WTC11 (cell line): ENCODE measurements around the gene POLD1. TPM values are rescaled to one million over a fixed set of nuclear protein-coding genes. Genes with fewer than 3 reads are reported as not detected.

Experiments
- ATAC-seq: fragments of 200-7000 bp; cut with Tn5 transposase; 2 replicates; pipeline ENCODE4 v1.10.0; 2021; ENCODE audit warnings: mild to moderate bottlenecking, moderate library complexity
- CTCF ChIA-PET: fragments of 300-600 bp; sonication (Branson Sonifier 250); formaldehyde crosslinking; loops from one replicate; lab custom pipeline; 2021; ENCODE audit warnings: antibody characterized with exemption; lab: Charles Lee
- POLR2A ChIA-PET: fragments of 350-600 bp; sonication (Branson Sonifier 250); formaldehyde crosslinking; loops from one replicate; lab custom pipeline; 2021; ENCODE audit warnings: antibody characterized with exemption; lab: Charles Lee
- DNase-seq: peaks from one replicate; pipeline ENCODE4 v3.0.0; 2021; ENCODE audit warnings: low spot score
- H3K27ac Mint-ChIP-seq: 2 replicates; pipeline ENCODE4 v1.8.0; 2021; ENCODE audit warnings: mixed read lengths
- H3K27me3 Mint-ChIP-seq: 2 replicates; pipeline ENCODE4 v1.8.0; 2021; ENCODE audit warnings: low read depth, mild to moderate bottlenecking, moderate library complexity, mixed read lengths
- H3K36me3 Mint-ChIP-seq: 2 replicates; pipeline ENCODE4 v1.8.0; 2021; ENCODE audit warnings: mixed read lengths
- H3K4me1 Mint-ChIP-seq: 2 replicates; pipeline ENCODE4 v1.8.0; 2022; ENCODE audit warnings: mixed read lengths
- H3K4me3 Mint-ChIP-seq: 2 replicates; pipeline ENCODE4 v1.8.0; 2021; ENCODE audit warnings: mild to moderate bottlenecking, moderate library complexity, mixed read lengths
- H3K9me3 Mint-ChIP-seq: 2 replicates; pipeline ENCODE4 v1.8.0; 2021; ENCODE audit warnings: mixed read lengths
- ESRRA ChIP-seq: sonication (generic); formaldehyde crosslinking; IDR thresholded peaks from 2 replicates; pipeline ENCODE4 v1.8.1; 2022; ENCODE audit warnings: mild to moderate bottlenecking, missing genetic modification reagents, borderline replicate concordance
- HMGA2 ChIP-seq: fragments of 250-450 bp; sonication (Bioruptor Pico); IDR thresholded peaks from 2 replicates; pipeline ENCODE4 v1.4.0; 2021; ENCODE audit warnings: mild to moderate bottlenecking, moderate library complexity
- IRF2 ChIP-seq: sonication (generic); formaldehyde crosslinking; IDR thresholded peaks from 2 replicates; pipeline ENCODE4 v1.8.0; 2022; ENCODE audit warnings: low read depth, missing genetic modification reagents, borderline replicate concordance
- NFE2L1 ChIP-seq: sonication (generic); formaldehyde crosslinking; IDR thresholded peaks from 2 replicates; pipeline ENCODE4 v1.8.1; 2023; ENCODE audit warnings: missing genetic modification reagents
- NR2C2 ChIP-seq: sonication (generic); formaldehyde crosslinking; IDR thresholded peaks from 2 replicates; pipeline ENCODE4 v1.8.0; 2022; ENCODE audit warnings: mild to moderate bottlenecking, missing genetic modification reagents
- SP1 ChIP-seq: sonication (generic); formaldehyde crosslinking; conservative IDR thresholded peaks from 2 replicates; pipeline ENCODE4 v1.8.1; 2022; ENCODE audit warnings: missing genetic modification reagents
- ZBTB21 ChIP-seq: sonication (generic); formaldehyde crosslinking; IDR thresholded peaks from 2 replicates; pipeline ENCODE4 v1.8.1; 2023; ENCODE audit warnings: mild to moderate bottlenecking, missing genetic modification reagents, borderline replicate concordance
- ZNF121 ChIP-seq: sonication (generic); formaldehyde crosslinking; IDR thresholded peaks from 2 replicates; pipeline ENCODE4 v1.8.0; 2023; ENCODE audit warnings: missing genetic modification reagents
- ZNF138 ChIP-seq: sonication (generic); formaldehyde crosslinking; conservative IDR thresholded peaks from 2 replicates; pipeline ENCODE4 v1.8.1; 2022; ENCODE audit warnings: mild to moderate bottlenecking, moderate library complexity, missing genetic modification reagents
- ZNF416 ChIP-seq: fragments of 250-450 bp; sonication (Bioruptor Pico); IDR thresholded peaks from 2 replicates; pipeline ENCODE4 v1.9.0; 2021; ENCODE audit warnings: mild to moderate bottlenecking, inconsistent platforms
- total RNA-seq: library from RNA; stranded (reverse); gene quantifications from 3 replicates; pipeline ENCODE4 v1.2.3, GENCODE V29; 2021

Gene POLD1
- total RNA-seq, 1 experiment from 2014 or later = 163 TPM

GRCh38 chr19:50466706-50467039 is 82.5 kb downstream of the POLD1 start (continued):
- TF ChIP-seq ESRRA = no peak
- no peak for TF ChIP-seq NFE2L1 (CRISPR knock-in tag)
- TF ChIP-seq IRF2 (CRISPR knock-in tag) = no peak

- Mint-ChIP-seq H3K36me3 (no peaks in the 10 kb centered on the region), H3K4me3 (no peak overlapping the region), H3K27me3 (peaks cover 4% of the 10 kb centered on the region), H3K4me1 (peaks cover 7% of the 10 kb centered on the region), H3K9me3 (peaks cover 7% of the 10 kb centered on the region), H3K27ac (no peak overlapping the region)
- ChIA-PET POLR2A (no interaction called here), CTCF (no interaction called here)
- DNase-seq (no peak), ATAC-seq (no peak)
- no peak for TF ChIP-seq ZNF121 (CRISPR knock-in tag)
- TF ChIP-seq ZNF416 = no peak
- no peak for TF ChIP-seq NR2C2 (CRISPR knock-in tag)
- TF ChIP-seq HMGA2 (CRISPR knock-in tag) = no peak
- no peak for TF ChIP-seq SP1
- TF ChIP-seq ZBTB21 (CRISPR knock-in tag) = no peak
- no peak for TF ChIP-seq ZNF138 (CRISPR knock-in tag)
These were observed 83.4 kb downstream of the POLD1 start for GRCh38 chr19:50467566-50467965.

Other genes with a start within 250 kb of the POLD1 start
- 1.0 to 3.5 TPM (median 2.4 TPM) in 3 replicates for gene IZUMO2, start 221.1 kb upstream of the POLD1 start, total RNA-seq
- gene MYH14, start 180.7 kb upstream of the POLD1 start, total RNA-seq = 25.8 to 33.5 TPM (median 31.2 TPM) in 3 replicates
- gene KCNC3, start 55.0 kb upstream of the POLD1 start, total RNA-seq = 8.5 to 10.1 TPM (median 10.0 TPM) in 3 replicates
- gene NAPSA, start 18.7 kb upstream of the POLD1 start, total RNA-seq = 2.4 to 3.1 TPM (median 2.7 TPM) in 3 replicates
- 40.5 to 45.8 TPM (median 41.0 TPM) in 3 replicates for gene NR1H2, start 7.9 kb upstream of the POLD1 start, total RNA-seq
- 3.1 to 4.7 TPM (median 3.7 TPM) in 3 replicates for gene SPIB, start 34.6 kb downstream of the POLD1 start, total RNA-seq
- 2.6 to 5.4 TPM (median 5.0 TPM) in 3 replicates for gene MYBPC2, start 48.5 kb downstream of the POLD1 start, total RNA-seq
- 114 to 120 TPM (median 114 TPM) in 3 replicates for gene EMC10, start 92.2 kb downstream of the POLD1 start, total RNA-seq
- gene GARIN5A, start 92.5 kb downstream of the POLD1 start, total RNA-seq = 8.2 to 17.1 TPM (median 15.3 TPM) in 3 replicates
- 4.0 to 4.3 TPM (median 4.0 TPM) in 3 replicates for gene JOSD2, start 126.8 kb downstream of the POLD1 start, total RNA-seq
- not detected in 3 replicates for gene ASPDH, start 129.6 kb downstream of the POLD1 start, total RNA-seq
- gene LRRC4B, start 184.1 kb downstream of the POLD1 start, total RNA-seq = 10.0 to 11.0 TPM (median 10.9 TPM) in 3 replicates